NAMALWA (cell line): ENCODE data around the gene PCYT2.
"Not testable (repeated sequence)": the region's sequence is repeated elsewhere in the genome, so short reads cannot be mapped to it uniquely, and the experiment has no call there.

ENCODE experiments used
- DNase-seq: peaks from one replicate; pipeline ENCODE4 v3.0.0-alpha.2; 2015; ENCODE audit warnings: low spot score

The PCYT2 gene

DNA sequence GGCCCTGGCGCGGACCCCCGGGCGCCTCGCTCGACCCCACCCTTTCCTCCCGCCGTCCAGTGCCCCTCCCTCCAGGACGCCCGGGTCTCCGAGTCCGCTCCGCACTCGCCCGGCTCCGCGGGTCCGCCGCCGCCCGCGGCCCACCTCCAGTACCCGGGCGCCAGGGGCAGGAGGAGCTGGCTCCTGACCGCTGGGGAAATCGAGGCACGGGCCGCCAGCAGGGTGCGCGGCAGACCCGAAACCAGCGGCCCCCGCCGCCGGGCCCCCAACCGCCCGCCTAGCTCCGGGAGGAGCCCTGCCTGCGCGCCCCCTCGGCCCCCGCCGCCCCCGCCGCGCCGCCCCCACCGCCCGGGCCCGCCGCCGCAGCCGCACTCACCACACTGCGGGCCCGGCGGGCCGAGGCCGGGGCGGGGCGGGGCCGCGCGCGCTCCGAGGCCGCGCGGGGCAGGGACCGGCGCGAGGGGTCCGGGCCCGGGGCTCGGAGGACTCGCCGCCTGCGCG, 16.0 kb upstream of the PCYT2 start:
- DNase-seq: no peak

DNA sequence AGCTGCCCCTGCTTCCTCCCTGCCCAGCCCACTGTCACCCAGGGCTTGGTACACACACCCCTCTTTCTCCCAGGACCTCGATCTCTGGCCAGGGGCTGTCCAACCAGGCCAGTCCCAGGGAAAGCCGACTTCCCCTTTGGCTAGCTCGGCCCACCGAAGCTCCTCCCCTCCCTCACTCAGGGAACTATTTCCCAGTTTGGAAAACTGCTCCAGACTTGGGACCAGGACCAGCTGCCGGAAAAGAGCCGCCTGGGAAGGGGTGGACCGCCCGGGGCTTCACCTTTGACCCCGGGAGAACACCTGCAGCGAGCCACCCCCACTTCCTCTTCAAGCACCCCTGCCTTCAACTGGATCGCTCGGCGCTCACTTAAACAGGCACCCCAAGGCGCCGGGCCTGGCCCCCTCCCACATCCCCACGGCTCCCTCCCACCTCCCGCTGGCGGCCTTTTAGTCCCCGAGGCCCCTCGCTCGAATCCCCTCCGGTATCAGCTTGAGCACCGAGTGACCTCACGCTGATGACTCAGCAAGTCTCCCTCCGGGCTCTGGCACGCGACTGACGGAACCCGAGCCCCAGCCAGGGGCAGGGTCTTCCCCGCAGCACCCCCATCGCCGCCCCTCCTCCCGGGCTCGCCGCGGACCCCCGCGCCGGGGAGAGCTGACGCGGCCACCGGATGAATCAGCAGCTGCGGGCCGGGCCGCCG, 15.4 kb upstream of the PCYT2 start:
- peak; percentile 69 for DNase-seq

DNA sequence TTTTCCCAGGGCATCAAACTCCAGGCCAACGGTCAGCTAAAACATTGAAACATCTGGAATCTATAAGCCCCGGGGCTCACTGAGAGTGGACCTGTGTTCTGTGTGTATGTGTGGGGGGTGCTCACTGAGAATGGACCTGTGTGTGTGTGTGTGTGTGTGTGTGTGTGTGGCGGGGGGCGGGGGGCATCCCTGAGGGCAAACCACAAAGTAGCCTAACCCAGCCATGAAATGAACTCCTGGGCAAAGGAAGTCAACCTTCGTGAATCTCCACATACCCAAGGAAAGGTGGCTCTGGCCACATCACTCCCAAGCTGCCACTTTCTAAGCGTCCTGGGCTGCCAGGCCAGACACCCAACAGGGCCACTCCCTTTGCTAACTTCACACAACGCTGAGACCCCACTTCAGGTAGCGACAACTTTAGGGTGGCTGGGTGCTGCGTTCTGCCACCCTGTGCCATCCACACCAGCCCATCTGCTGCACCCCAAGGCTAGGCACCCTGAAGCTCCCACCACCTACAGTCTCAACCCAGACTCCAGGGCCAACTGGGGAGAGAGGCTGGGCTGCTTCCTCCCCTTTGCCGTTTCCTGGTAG, 14.8 kb upstream of the PCYT2 start:
- no peak for DNase-seq

DNA sequence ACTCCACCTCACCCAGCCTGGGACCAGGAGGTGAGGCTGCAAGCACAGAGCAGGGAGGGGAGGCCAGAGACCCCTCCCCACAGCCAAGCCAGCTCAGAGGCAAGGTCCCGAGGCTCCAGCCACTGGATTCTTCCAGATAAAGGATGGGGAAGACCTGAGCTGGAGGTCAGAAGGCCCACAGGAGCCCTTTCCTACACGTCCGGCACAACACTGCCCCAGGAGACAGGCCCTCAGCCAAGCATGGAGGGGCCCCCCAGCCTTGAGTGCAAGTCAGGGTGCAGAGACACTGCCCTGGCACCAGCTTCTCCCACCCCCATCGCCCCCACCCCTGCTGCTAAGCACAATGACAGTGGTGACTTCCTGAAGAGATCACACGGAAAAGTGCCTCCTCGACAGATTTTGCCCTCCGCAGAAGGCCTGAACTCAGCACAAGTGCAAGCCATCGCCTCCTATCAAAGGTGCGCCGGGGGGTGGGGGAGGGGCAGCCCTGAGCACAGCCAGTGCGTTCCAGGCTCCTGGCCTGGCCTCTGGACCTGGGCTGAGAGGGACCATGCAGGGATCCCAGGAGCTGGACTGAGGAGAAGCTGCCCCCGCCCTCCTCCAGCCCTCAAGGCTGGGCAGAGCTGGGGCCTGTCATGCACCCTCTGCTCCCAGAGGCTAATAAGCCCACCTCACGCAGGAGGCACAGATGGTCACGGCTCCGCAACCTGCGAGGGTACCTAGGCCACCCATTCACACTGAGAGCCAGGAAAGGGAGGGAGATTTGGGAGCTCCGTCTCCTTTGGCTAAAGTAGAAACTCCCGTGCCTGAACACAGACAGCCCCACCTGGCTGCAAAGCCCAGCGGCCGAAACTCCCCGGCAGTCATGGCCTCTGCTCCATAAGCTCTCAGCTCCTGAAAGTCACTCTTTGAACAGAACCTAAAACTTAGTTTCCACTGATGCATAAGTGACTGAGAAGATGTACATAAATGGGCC, 13.6 kb upstream of the PCYT2 start:
- DNase-seq: no peak

DNA sequence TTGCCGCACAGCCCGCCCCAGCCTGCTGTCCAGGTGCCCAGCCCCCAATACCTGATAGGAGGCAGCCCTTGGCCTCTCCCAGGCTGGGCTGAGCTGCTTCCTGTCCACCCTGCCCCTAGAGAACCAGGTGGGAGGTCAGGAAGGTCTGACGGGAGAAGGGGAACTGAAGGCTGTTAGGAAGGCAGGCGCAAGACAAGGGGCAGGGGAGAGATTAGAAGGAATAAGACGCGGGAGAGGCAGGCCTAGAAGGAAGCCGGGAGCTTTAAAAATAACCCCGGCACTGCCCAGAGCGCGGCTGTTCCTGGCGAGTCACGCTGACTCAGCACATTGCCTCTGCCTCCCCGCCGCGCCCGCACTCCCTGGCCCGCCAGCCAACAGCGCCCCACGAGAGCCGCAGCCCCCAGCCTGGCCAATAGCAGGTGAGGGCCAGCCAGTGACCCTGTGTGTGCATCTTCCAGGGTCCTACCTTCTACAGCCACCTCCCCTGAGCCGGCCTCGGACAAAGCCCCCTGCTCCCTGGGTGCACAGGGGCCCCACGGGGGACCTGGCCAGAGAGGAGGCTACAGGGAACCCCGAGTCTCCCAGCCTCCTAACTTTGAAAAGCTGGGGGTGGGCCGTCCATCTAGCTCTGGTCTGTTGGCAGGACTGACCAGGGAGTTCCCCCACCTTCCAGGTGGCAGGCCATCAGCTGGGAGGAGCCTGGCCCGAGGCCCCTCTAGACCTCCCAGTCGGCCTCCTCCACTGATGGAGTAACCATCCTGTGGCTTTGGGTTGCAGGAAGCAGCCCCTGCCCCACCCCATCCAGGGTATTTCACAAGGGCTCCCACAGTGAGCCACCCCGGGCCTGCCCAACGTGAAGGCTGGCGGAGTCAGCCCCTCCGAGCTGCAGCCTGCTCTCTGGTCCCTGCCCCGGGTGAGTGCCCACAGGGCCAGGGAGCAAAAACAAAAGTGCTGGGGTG, 12.4 kb upstream of the PCYT2 start:
- DNase-seq: no peak

DNA sequence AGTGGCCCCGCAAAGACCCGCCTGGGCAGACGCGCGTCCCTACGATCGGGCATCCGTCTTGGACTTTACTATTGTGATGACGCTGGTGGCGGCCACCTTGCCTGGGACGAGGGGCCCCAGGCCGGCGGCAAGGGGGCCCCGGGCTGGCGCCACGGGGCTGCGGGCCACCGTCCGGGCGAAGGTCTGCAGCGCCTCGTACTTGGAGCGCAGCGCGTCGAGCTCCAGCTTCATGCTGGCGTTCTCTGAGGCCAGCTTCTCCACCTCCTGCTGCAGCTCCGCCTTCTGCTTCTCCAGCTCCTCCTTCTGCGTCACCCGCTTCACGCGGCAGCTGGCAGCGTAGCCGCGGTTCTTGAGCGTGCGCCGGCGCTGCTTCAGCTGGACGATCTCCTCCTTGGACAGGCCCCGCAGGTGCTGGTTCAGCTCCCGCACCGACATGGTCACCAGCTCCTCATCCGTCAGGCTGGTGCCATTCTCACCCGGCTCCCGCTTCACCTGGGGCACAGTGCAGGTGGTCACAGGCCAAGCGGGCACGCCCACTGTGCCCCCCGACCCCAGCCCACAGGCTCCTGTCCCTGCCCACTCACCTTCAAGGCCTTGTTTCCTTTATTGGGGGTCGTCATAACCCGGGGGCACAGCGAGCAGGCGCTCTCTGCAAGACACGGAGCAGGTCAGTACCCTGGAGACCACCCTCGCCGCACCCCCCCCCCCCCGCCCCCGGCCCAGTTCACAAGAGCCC, 11.5 kb upstream of the PCYT2 start:
- no peak for DNase-seq

DNA sequence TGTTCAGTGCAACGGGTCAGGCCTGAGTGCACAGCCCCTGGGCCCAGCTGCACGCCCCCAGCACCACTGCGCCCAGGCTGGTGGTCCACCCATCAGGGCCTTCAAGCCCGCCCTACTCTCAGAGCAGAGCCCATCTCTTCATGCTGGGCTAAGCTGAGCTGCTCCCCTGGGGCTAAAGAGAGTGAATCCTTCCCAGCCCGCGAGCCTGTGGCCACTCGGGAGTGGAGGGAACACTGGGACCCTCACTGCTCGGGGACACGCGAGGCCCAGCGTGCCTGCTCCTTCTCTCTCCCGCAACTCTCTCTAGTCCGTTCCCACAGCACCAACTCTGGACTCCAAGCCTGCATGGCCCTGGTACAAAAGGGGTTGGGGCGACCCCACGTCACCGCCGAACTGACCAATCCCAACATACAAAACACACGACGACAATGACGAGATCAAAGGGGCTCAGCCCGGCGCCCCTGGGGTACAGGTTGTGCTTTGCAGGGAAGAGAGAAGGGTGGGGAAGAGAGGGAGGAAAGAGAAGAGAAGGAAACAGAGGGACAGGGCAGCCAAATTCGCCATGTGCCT, 10.9 kb upstream of the PCYT2 start:
- DNase-seq: no peak

DNA sequence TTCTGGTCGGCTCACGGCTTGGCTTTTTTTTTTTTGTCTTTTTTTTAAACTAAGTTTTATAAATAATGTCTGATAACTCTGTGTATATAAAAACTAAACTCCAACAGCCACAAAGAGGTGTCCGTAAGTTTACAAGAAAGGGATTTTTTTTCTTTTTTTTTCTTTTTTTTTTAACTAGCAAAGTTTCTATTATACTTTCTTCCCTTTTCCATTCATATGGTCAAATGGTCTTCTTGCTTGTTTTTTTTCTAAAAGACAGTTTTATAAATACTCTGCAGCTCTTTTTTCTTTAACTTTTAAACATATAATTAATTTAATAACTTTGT, 10.3 kb upstream of the PCYT2 start:
- DNase-seq: no peak

DNA sequence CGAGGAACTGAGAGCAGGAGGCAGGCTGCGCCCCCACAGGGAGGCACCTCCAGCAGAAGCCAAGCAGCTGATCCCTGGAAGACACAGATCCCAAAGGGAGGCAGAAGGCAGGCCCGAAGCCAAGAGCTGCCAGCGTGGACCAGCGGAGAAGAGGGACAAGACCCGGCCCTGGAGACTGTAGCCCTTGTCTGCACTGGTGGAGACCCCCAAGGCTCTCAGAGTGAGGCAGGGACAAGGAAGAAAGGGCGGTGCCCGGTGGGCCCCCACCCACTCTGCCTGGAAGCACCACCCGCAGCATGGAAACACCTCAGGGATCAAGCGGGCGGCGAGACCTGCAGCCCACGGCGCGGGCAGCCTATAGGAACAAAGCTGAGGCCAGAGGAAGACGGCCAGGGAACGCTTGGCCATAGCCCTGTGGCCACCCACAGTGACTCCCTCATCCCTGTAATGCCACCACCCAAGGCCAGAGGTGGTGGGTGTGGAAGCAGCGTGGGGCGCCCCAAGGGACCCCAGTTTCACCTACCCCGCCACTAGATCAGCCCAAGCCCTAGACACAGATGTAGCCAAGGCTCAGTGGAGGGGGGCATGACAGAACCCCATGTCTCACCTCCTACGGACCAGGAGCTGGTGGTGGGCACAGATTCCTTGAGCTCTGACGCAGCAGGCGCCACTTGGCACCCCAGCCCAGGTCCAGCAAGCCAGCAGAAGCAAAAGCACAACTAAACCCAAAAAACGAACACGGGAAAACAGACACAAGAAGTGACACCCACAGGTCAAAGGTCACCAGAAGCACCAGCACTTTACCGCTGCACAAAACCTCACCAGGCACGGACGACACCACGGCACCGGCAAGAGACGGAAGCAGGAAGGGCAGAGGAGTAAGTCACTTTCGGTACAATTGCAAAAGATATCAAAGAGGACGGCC, 9.7 kb upstream of the PCYT2 start:
- DNase-seq: no peak

DNA sequence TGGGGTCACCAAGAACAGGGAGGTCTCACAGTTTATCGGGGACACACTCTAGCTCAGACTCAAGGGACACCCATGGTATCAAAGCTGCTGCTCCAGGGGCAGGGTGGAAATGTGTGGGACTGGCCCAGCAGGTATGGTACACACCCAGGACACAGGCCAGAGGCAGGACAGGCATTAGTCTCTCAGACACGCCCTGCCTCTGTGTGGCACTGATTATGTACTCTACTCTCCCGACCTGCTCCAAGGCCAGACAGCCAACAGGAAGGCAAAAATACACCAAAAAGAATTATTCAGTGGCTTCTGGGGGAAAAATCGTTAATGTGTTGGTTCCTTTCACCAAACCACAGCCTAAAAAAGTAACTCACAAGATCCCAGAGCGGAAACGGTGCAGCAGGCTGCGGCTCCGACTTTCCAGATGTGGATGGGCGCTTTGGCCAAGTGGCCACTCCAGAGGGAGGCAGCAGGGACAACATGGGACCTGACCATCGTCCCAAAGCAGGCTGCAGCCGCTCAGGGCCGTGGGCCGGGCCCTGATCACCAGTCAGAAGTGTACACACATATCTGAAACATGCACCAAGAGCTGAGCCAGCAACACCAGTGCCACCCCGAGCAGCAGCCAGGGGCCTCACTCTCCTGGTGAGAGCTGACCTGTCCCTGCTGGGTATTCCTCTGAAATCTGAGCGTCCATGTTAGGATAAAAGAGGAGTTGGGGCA, 7.8 kb upstream of the PCYT2 start:
- DNase-seq: no peak

DNA sequence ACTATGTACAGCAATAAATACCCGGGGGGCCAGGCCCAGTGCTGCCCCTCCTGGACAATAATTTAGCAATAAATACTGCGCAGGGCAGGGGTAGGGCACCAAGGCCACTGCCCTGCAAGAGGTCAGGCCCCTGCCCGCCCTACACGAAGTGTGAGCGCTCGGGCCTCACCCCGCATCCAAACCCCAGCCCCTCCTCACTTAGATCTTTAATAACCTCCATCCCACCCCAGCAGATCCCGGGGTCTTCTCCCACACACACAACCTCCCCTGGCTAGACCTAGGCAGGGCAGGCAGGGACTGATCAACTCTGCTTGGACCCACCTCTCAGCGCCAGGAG, 7.1 kb upstream of the PCYT2 start:
- not testable (repeated sequence) for DNase-seq

DNA sequence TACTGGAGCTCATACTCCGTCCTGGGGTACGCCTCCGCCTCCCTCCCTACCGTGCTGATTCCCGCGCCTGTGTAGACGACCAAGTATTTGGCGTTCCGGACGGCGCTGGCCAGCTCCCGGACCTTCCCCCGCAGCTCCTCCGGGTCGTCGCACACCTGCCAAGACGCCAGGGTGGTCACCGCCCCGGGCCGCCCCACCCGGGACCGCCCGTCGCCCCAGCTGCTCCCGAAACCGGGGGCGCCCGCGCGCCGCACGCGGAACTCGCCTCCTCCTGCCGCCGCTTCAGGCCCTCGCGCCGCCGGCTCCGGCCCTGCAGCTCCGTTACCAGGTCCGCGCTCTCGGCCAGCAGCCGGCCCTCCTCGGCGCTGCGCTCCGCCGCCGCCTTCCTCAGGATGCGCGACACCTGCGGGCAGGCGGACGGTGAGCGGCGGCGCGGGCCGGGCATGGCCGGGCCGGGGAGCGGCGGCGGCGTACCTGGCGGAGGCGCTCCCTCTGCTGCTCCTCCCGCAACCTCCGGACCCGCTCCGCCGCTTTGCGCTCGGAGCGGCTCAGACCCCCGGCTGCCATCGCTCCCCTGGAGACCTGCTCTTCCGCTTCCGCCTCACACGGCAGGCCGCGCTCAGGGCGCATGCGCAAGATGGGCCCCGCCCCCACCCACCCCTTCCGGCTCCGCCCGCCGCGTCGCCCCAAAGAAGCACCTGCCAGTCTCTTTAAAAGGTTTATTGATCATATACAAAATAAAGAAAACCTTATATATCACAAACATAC, 6.5 kb upstream of the PCYT2 start, which contains the start of gene SIRT7:
Gene SIRT7, minus strand, starts transcription at position 612 of the 768 bp plus-strand sequence. Its CDS starts 45 bp downstream, at position 567.
- peak; percentile 90 for DNase-seq

DNA sequence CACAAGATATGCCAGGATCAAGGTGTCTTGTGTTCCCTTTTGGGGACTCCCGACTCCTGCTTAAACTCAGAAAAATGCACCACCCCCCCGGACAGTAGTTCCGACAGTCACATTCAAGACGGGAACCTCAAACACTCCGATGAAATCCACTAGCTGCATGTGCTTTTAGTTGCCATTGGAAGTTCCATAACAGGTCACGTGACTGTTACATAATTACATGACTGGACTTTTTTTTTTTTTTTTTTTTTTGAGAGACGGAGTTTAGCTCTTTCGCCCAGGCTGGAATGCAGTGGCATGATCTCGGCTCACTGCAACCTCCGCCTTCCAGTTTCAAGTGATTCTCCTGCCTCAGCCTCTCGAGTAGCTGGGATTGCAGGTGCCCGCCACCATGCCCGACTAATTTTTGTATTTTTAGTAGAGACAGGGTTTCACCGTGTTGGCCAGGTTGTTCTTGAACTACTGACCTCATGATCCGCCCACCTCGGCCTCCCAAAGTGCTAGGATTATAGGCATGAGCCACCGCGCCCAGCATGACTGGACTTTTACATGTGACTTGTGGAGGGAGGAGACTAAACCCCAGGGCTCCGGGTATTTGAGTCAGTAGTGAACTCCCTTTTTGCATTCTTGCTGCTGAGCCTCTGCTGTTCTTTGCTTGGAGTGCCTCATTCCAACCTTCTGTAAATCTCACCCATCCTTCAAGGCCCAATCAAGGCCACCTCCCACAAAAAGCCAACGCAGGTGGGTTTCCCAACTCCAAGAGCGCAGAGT, 5.2 kb upstream of the PCYT2 start:
- no peak for DNase-seq

DNA sequence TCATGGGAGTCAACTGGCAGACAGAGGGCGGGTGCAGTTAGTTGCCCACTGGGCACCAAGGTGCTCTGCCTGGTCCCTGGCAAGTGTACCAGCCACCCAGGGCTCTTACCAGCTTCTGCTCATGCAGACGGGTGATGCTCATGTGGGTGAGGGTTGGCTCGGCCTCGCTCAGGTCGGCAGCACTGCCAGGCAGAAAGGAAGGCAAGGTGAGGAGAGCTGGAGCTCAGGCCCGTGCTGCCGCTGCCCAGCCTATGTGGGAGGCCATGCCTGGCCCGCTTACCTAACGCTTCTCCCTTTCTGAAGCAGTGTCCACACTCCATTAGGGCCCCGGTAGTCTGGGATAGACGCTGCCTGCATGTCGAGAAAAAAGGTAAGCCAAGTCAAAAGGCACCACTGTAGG, 4.1 kb upstream of the PCYT2 start:
- no peak for DNase-seq

DNA sequence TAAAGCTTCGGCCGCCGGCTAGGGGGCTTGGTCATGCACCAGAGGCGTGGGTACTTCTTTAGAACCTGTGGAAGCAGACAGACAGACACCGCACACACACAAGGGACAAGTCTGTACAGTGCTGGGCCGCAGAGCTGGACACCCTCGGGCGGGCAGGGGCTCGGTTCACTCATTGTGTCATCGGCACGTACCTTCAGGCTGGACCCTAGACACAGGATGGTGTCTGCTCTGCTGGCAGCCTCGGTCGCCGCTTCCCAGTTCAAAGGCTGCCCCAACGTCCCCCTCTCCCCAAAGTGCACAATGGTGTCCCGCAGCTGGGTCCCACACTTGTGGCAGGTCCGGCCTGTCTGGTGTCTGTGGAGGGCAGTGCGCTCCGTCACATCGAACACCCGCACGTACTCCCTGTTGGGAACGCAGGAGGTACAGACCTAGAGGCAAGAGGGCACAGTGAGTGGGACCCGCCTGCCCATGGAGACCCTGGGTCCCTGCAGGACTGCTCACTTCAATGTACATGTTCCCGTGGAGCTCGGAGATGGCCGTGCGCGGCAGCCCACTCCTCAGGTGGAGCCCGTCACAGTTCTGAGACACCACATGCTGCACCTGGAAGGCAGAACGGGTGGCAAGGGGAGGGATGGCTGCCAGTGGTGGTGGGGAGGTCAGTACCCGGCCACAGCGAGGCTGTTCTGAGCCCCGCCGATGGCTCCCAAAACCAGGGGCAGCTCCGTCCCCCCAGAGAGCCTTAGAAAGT, 3.1 kb upstream of the PCYT2 start:
- no peak for DNase-seq

DNA sequence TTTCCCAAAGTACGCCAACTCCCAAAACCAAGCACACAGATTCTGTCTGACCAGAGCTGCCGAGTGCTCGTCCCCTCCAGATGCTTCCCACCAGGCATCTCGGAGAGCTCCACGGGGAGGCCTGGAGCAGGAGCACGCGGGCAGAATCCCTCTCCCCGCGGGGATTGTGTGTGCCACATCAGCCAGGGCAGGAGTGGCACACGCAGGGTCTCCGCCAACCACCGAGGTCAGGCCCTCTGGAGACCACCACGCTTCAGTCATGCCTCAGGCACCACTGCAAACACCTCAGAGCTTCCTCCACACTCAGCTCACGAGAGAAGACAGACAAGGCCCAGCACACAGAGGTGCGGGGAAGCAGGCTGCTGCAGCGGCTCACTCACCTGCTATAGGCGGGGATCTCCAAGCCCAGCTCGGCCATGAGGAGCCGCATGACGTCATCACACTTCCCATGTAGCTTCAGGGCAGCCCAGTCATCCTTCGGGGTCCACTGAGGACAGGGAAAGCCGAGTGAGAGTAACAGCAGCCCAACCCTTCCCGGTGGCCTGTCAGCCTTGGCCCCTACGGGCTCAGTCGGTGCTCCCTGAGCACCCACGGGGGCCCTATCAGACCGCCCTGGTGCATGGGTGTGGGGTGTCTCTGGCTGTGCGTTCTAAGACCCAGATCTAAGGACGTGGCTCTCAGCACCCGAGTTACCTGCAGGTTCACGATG, 2.3 kb upstream of the PCYT2 start:
- no peak for DNase-seq
